Duodenal mucosa (tissue), 2 donors: ENCODE results near the gene SLC25A21.

Source experiments
- H3K27ac ChIP-seq: one replicate; pipeline ENCODE4 v1.7.0; 2013; ENCODE audit warnings: low read depth, low read length
- H3K27me3 ChIP-seq, 2 donors: one replicate each; pipeline ENCODE4 v1.7.0; 2013; ENCODE audit warnings: low read length in 2 of 2, control low read depth in 1 of 2; ENCODE audit not compliant: insufficient read depth in 2 of 2, control insufficient read depth in 1 of 2
- H3K36me3 ChIP-seq, 2 donors: one replicate each; pipeline ENCODE4 v1.7.0; 2013; ENCODE audit warnings: low read length in 2 of 2, control low read depth in 1 of 2; ENCODE audit not compliant: insufficient read depth in 2 of 2, control insufficient read depth in 1 of 2
- H3K4me1 ChIP-seq, 2 donors: one replicate each; pipeline ENCODE4 v1.7.0; 2013; ENCODE audit warnings: low read length in 2 of 2, control low read depth in 1 of 2; ENCODE audit not compliant: insufficient read depth in 2 of 2, control insufficient read depth in 1 of 2
- H3K4me3 ChIP-seq, 2 donors: one replicate each; pipeline ENCODE4 v1.7.0; 2013; ENCODE audit warnings: low read length in 2 of 2, low read depth in 1 of 2
- H3K9ac ChIP-seq, 2 donors: one replicate each; pipeline ENCODE4 v1.7.0; 2013; ENCODE audit warnings: low read length in 2 of 2, low read depth in 1 of 2
- H3K9me3 ChIP-seq, 2 donors: one replicate each; pipeline ENCODE4 v1.7.0; 2013; ENCODE audit warnings: low read length in 2 of 2, control low read depth in 1 of 2; ENCODE audit not compliant: control insufficient read depth in 1 of 2

Gene SLC25A21

GRCh38 chr14:36747411-36748184 is 424.8 kb downstream of the SLC25A21 start:
- Histone ChIP-seq H3K27ac (no peak overlapping the region), H3K4me3 (no peak overlapping the region), H3K4me1 (no peaks in the 10 kb centered on the region), H3K9ac (no peak overlapping the region), H3K36me3 (no peaks in the 10 kb centered on the region), H3K27me3 (no peaks in the 10 kb centered on the region), H3K9me3 (peaks cover 0 to 2% of the 10 kb centered on the region in 2 donors)

- no peaks in the 10 kb centered on the region for H3K36me3 ChIP-seq
- no peak overlapping the region for H3K9ac ChIP-seq
- no peaks in the 10 kb centered on the region for H3K4me1 ChIP-seq
- no peak overlapping the region for H3K4me3 ChIP-seq
- no peak overlapping the region for H3K27ac ChIP-seq
- H3K9me3 ChIP-seq: peaks cover 0 to 2% of the 10 kb centered on the region in 2 donors
- H3K27me3 ChIP-seq: no peaks in the 10 kb centered on the region
Observed at GRCh38 chr14:36746872-36747271, 425.5 kb downstream of the SLC25A21 start.

DNA sequence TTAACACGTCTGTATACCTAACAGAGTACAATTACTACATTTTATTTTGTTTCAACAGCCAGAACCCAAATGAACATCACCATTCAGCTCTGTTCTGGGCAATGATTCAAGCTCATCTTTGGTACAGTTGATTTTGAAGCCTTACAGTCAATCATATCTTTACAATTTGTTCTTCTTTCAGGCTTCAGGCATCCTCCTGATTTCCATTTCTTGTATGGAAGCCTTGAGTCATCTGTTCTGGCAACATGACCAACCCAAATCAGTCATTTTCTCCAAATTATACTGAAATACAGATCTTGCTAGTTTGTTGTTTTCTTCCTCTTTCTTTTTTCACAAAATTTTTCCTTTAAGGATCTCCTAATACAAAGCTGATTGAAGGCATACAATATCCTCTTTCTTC is 430.5 kb downstream of the SLC25A21 start:
- Histone ChIP-seq H3K9ac (no peak overlapping the region), H3K27me3 (no peaks in the 10 kb centered on the region), H3K4me1 (no peaks in the 10 kb centered on the region), H3K36me3 (no peaks in the 10 kb centered on the region), H3K27ac (no peak overlapping the region), H3K4me3 (no peak overlapping the region), H3K9me3 (peaks cover 0 to 2% of the 10 kb centered on the region in 2 donors)

DNA sequence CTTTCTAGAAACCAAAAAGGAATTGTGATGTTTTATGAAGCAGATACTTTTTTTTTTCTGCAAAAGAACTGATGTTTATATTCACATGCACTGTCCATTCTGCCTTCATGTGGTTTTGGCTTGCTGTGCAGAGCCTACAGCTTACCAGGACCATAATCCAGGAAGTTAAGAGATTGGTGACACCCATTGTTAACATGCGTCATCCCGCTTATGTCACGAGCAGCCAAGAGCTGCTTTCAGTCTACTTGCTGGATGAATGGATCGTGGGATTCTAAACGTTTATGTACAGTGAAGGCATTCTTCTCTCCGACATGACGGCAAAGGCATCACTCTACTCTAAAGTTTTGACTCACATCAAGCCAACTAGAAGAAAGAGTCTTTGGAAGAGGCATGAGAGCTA is 434.1 kb downstream of the SLC25A21 start:
- Histone ChIP-seq H3K9ac (no peak overlapping the region), H3K4me3 (no peak overlapping the region), H3K36me3 (no peaks in the 10 kb centered on the region), H3K4me1 (no peaks in the 10 kb centered on the region), H3K27me3 (no peaks in the 10 kb centered on the region), H3K27ac (no peak overlapping the region), H3K9me3 (no peaks in the 10 kb centered on the region)

- no peaks in the 10 kb centered on the region for H3K27me3 ChIP-seq
- no peaks in the 10 kb centered on the region for H3K36me3 ChIP-seq
- H3K4me3 ChIP-seq: no peak overlapping the region
- no peak overlapping the region for H3K27ac ChIP-seq
- no peaks in the 10 kb centered on the region for H3K9me3 ChIP-seq
- H3K9ac ChIP-seq: no peak overlapping the region
- H3K4me1 ChIP-seq: no peaks in the 10 kb centered on the region
Observed at GRCh38 chr14:36726128-36726527, 446.3 kb downstream of the SLC25A21 start.

DNA sequence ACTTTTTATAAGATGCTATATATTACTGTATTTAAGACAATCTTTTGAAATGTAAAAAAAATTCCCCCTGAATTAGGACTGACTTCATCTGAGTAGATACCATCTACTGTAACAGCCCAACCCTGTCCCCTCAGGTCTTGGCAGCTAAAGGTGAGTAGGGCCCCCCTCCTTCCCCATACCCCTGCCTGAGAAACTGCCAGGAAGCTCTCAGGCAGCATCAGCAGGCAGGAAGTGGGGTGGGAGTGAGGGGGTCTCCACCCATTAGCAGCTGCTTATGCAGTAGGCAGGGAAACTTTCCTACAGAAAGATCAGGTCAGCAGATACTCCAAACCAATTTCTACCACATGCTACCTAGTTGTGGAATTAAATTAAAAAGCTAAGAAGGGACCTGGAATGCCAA is 448.2 kb downstream of the SLC25A21 start:
- H3K27ac ChIP-seq: no peak overlapping the region
- H3K9ac ChIP-seq: no peak overlapping the region
- no peaks in the 10 kb centered on the region for H3K36me3 ChIP-seq
- H3K9me3 ChIP-seq: no peaks in the 10 kb centered on the region
- no peaks in the 10 kb centered on the region for H3K4me1 ChIP-seq
- no peak overlapping the region for H3K4me3 ChIP-seq
- no peaks in the 10 kb centered on the region for H3K27me3 ChIP-seq

GRCh38 chr14:36723530-36723929 is 448.9 kb downstream of the SLC25A21 start:
- H3K9me3 ChIP-seq: no peaks in the 10 kb centered on the region
- H3K27me3 ChIP-seq: no peaks in the 10 kb centered on the region
- H3K4me1 ChIP-seq: no peaks in the 10 kb centered on the region

GRCh38 chr14:36721877-36722276 is 450.5 kb downstream of the SLC25A21 start:
- no peaks in the 10 kb centered on the region for H3K4me1 ChIP-seq
- no peaks in the 10 kb centered on the region for H3K36me3 ChIP-seq
- H3K9ac ChIP-seq: no peak overlapping the region
- H3K9me3 ChIP-seq: no peaks in the 10 kb centered on the region
- no peaks in the 10 kb centered on the region for H3K27me3 ChIP-seq
- H3K4me3 ChIP-seq: no peak overlapping the region
- H3K27ac ChIP-seq: no peak overlapping the region

More at GRCh38 chr14:36723530-36723929, 448.9 kb downstream of the SLC25A21 start:
- no peak overlapping the region for H3K9ac ChIP-seq
- H3K4me3 ChIP-seq: no peak overlapping the region
- H3K36me3 ChIP-seq: no peaks in the 10 kb centered on the region
- H3K27ac ChIP-seq: no peak overlapping the region

DNA sequence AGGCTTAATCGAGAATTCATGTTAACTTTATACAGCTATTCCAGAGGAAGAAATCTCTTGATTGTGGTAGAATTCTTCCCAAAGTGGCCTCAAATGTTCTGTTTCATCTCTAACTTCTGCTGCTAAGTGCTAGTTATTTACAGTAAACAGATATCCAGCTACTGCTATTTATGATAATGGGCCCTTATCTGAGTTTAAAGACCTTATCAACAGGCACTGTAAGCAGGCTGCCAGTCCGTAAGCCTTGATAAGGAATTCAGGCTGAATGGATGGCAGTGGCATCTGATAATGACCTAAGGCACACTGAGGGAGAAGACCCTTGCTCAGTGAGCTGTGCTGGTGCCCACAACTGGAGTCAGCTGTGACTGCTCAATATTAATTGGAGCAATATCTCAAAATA is 451.7 kb downstream of the SLC25A21 start:
- H3K4me1 ChIP-seq: no peaks in the 10 kb centered on the region
- no peak overlapping the region for H3K4me3 ChIP-seq
- no peaks in the 10 kb centered on the region for H3K9me3 ChIP-seq
- H3K27ac ChIP-seq: no peak overlapping the region
- H3K9ac ChIP-seq: no peak overlapping the region
- no peaks in the 10 kb centered on the region for H3K36me3 ChIP-seq
- H3K27me3 ChIP-seq: no peaks in the 10 kb centered on the region

- H3K4me1 ChIP-seq: no peaks in the 10 kb centered on the region
- no peak overlapping the region for H3K9ac ChIP-seq
- no peaks in the 10 kb centered on the region for H3K27me3 ChIP-seq
Observed at GRCh38 chr14:36719823-36720222, 452.6 kb downstream of the SLC25A21 start.

More at GRCh38 chr14:36719823-36720222, 452.6 kb downstream of the SLC25A21 start:
- H3K4me3 ChIP-seq: no peak overlapping the region
- no peaks in the 10 kb centered on the region for H3K9me3 ChIP-seq
- no peak overlapping the region for H3K27ac ChIP-seq
- H3K36me3 ChIP-seq: no peaks in the 10 kb centered on the region
